Stimulated activated CD8-positive, alpha-beta memory T cell treated with anti-CD3 and anti-CD28 coated beads, Interleukin-12 subunit alpha, Interleukin-12 subunit beta, amount 100 ng/mL, for 4 hours (primary cell): ENCODE data around the gene HIPK2.

Experiments used
- DNase-seq: peaks from one replicate; pipeline ENCODE4 v3.0.0-alpha.2; 2020; ENCODE audit warnings: low read depth

The HIPK2 gene

DNA sequence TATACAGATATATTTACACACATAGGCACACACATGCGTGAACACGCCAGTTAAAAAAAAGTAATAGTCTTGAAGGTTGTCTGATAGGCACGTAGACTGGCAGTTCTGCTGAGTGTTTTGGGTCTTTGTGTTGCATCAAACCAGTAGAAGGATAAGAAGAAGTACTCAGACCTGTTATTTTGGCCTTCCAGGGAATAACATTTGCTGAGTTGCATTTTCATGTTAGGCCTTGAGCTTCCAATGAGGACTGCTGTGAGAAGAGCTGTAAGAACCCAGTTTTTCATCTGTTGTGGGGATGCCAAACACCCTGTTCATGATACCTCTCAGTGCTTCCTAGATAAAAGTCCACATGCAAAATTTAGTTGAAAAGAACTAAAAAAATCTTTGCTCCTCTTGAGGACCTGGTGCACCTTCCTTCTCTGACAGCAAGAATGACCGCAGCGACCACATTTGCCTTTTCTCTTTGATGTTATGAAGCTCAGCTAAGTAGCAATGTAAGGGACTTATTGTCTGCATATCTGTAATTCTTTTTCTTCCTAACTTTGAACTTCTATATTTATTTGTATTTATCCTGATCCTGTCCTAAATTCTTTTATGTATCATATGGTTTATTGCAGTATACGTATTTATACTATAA lies 27.2 kb downstream of the HIPK2 start:
- DNase-seq = no peak

DNA sequence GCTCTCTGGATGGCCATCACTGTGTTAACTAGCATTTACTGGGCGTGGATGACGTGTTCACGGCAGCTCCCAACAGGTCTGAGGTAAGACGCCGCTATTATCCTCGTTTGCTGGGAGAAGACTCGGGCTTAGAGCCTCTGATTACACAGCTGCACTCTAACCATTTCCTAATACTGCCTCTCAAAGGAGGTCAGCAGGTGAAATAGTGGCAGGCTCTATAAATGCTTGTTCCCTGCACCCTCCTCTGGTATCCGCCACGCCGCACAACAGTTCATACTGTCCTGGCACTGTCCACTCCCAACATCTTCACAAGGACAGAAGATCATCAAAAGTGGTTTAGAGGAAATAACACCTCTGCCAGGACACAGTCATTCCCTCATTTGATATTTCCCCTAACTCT lies 28.3 kb downstream of the HIPK2 start:
- DNase-seq = no peak

DNA sequence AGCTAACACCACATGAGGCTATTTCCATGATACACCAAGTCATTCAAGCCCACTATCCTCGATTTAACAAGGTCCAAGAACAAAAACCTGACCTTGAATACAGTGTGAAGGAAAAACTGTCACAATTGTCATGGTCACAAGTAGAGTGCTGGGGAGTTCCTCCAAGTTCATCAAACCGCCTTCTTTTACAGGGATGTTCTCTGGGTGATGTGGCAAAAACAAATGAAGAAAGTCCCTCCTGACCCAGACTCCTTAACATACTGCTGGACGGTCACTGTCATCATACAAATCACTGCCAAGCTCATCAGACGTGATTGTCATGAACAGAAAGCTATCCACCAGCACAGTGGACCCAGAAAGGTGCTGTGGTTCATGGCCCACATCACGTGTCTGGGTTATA lies 28.9 kb downstream of the HIPK2 start:
- DNase-seq = no peak

- DNase-seq = no peak
Observed at GRCh38 chr7:139748373-139748765, 29.4 kb downstream of the HIPK2 start.

DNA sequence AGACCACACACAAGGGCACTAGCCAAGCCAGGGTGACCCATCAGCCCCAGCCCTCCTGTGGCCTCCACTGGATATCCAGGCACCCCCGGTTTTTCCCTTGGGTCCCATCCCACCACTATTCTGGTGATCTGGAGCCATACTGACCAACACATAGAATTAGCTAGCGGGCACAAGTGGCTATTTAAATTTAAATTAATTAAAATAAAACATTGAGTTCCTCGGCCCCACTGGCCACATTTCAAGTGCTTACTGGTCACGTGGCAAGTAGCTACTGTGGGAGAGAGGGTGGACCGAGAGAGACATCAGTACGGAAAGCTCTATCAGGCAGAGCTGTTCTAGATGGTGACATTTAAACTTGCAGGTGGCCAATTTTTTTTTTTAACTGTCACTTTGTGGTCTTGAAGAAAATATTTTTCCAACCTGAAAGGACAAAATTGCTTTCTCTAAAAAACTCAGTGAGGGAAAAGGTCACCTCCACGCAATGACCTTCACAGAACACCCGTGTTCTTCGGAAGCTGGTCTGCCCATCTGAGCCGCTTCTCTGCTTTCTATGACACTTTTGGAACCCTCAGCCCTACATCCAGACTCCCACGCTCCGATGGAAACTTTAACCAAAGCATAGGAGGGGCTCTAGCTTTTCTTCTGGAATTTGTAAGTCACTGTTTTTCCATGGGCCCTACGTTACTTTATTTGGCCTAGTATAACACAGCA lies 30.0 kb downstream of the HIPK2 start:
- no peak for DNase-seq

- DNase-seq = no peak
Observed at GRCh38 chr7:139746652-139747051, 31.1 kb downstream of the HIPK2 start.

- DNase-seq = no peak
Observed at GRCh38 chr7:139745678-139746143, 32.1 kb downstream of the HIPK2 start.

- no peak for DNase-seq
Observed at GRCh38 chr7:139744768-139745677, 32.8 kb downstream of the HIPK2 start.

DNA sequence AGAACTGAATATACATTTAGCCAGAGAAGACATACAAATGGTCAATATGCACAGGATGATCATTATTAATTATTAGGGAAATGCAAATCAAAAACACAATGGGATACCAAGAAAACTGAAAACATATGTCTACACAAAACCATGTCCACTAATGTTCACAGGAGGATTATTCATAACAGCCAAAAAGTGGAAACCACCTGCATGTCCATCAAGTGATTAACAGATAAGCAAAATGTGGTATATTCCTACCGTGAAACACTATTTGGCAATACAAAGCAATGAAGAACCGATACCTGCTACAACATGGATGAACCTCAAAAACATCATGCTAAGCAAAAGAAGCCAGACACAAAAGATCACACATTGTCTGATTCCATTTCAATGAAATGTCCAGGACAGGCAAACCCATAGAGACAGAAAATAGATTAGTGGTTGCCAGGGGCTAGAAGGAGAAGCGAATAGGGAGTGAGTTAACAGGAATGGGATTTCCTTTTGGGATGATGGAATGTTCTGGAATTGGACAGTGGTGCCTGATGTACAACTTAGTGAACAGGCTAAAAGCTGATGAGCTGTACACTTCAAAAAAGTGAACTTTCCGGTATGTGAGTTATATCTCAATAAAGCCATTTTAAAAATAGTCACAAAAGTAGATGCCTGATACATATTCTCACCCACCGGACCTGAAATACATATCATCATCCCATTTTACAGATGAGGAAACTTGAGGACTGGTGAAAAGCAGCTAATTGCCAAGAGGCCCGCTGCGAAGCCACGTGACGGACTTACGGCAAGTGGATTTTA lies 33.6 kb downstream of the HIPK2 start:
- no peak for DNase-seq

DNA sequence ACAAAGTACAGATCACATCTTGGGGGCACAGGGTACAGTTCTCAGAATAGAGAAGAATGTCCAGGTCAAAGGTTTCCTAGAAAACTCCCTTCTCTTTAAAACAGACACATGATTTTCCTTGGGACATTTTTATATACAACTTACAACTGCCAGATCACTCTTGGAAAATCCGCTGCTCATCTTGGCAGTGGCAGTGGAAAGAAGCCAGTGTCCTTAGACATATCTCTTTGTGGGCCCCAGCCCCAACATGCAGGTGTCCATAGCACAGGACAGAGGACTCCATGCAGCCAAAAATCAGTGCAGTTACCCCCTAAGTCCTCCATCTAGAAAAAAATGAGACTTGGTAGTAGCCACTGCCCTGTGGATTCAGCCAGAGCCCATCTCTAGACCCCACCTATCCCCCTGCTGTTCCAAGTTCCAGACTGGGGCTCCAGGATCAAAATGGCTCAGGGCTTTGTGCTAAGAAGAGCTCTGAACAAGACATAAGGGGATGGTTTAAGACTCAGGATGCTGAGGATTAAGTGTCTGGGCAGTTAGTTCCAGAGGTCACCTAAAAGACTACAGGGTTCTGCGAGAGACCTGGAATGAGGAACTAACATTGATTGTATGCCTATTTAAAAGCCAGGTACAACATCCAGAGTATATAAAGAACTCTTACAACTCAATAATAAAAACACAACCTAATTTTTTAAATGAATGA lies 34.4 kb downstream of the HIPK2 start:
- no peak for DNase-seq

DNA sequence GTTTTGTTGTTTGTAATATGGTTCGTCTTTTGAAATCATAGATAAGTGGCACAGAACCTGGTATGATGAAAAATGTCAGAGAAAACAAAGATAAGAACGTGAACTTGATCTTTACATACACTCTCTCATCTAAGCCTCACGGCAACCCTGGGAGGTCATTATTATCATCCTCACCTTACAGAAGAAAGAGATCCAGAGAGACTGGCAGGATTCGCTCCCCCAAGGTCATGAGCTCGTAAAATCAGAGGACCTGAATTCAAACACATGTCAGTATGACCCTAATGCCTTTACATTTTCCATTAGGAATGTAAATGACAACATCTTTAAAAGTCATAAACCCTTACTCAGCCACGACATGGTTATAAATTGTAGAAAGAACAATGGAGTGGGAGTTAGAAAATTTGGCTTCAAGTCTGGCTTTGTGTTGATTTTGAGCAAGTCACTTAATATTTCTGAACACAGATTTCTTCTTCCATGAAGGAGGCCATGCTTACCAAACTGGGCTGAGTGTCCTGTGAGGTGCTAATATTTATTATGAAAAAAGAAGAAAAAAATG lies 35.9 kb downstream of the HIPK2 start:
- DNase-seq = no peak

- DNase-seq = no peak
Observed at GRCh38 chr7:139741239-139741638, 36.6 kb downstream of the HIPK2 start.

- no peak for DNase-seq
Observed at GRCh38 chr7:139739863-139740597, 37.8 kb downstream of the HIPK2 start.

DNA sequence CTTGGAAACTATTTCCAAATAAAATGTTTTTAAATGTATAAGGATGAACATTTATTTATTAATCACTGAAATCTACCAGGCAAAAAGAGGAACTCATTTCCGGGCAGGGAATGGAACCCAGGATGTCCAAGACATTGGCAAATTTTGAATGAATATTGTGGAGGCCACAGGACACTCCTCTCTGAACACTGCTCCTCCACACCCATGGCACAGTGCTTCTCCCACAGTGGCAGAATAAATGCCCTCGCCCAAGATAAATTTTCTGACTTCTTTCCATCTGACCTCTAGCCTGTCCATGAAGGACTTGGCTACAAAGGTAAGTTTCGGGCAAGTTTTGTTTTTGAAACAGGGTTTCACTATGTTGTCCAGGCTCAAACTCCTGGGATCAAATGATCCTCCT lies 39.0 kb downstream of the HIPK2 start:
- no peak for DNase-seq

- no peak for DNase-seq
Observed at GRCh38 chr7:139738101-139738489, 39.7 kb downstream of the HIPK2 start.

GRCh38 chr7:139737221-139738100 lies 40.3 kb downstream of the HIPK2 start:
- DNase-seq = no peak

DNA sequence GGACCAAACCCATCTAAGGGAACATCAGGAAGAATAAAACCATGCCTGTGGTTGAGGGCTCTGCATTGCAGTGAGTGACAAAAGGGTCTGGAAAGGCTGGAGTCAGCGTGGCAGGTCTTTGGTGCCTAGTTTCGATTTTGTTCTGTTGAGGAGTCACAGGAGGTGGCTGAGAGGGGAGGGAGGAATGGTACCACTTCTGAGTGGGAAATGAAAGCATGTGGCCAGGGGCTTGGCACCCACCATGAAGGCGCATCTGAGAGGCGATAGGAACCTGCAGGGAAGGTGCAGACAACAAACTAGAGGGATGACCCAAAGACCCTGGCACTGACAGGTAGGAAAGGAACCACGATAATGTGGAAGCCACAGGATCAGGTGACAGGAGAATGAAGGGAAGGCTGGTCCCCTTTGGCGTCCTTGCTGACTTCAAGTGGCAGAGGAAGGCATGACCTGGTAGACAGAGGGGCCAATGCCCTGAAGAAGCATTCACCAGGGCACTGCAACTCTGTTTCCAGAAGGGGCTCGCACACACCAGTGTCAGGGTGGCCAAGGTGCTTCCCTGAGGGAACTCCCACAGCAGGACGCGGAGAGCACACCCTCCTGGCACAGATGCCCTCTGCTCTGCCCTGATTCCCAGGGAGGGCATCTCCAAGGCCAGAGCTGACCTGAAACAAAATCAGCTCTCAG lies 41.7 kb downstream of the HIPK2 start:
- no peak for DNase-seq

- DNase-seq = no peak
Observed at GRCh38 chr7:139735466-139735865, 42.3 kb downstream of the HIPK2 start.

- DNase-seq = no peak
Observed at GRCh38 chr7:139734395-139734794, 43.4 kb downstream of the HIPK2 start.
